Adipose tissue (tissue), 3 donors: ENCODE measurements around the gene NKX1-1. TPM values are rescaled to one million over a fixed set of nuclear protein-coding genes. Genes with fewer than 3 reads are reported as not detected.
"Not testable (repeated sequence)": the region's sequence is repeated elsewhere in the genome, so short reads cannot be mapped to it uniquely, and the experiment has no call there.

Experiments
- H3K27ac ChIP-seq: one replicate; pipeline ENCODE4 v1.5.1; 2013; ENCODE audit warnings: low read depth, low read length
- WGBS, 3 donors: extraction: QIAGEN DNeasy Blood & Tissue Kit; methylation state at CpG; one replicate each; pipeline ENCODE4 v1.1.7; 2013; 5-methylcytosine and 5-hydroxymethylcytosine counted together
- polyA plus RNA-seq, 3 donors: library from polyadenylated mRNA; stranded (reverse); fragments of 200-250 nt; gene quantifications; one replicate each; pipeline ENCODE4 v1.2.3, GENCODE V29; 2013
- donor health status: healthy with polysubstance abuse.
- donor health status: Bipolar disorder and iron deficiency.
- donor health status: healthy.

NKX1-1 gene
- polyA plus RNA-seq, 3 donors, result not detected

GRCh38 chr4:1379351-1379781 is 26.9 kb downstream of the NKX1-1 start:
- 41 to 93% (median 90%) methylated on average over 26 to 27 of the region's 27 CpGs for WGBS, 3 donors
- H3K27ac ChIP-seq, result no peak overlapping the region

GRCh38 chr4:1378559-1379231 is 27.5 kb downstream of the NKX1-1 start:
- no peak overlapping the region for H3K27ac ChIP-seq
- WGBS, 3 donors, result 90 to 91% (median 91%) methylated on average over 27 to 30 of the region's 30 CpGs

- WGBS, 3 donors, result 92 to 95% (median 94%) methylated on average over 19 of the region's 19 CpGs
- no peak overlapping the region for H3K27ac ChIP-seq
These were observed 28.5 kb downstream of the NKX1-1 start for GRCh38 chr4:1377606-1378261.

GRCh38 chr4:1376841-1377605 is 29.2 kb downstream of the NKX1-1 start:
- 86 to 93% (median 91%) methylated on average over 31 to 32 of the region's 32 CpGs for WGBS, 3 donors
- H3K27ac ChIP-seq, result no peak overlapping the region

- WGBS, 3 donors, result 89 to 95% (median 92%) methylated on average over 23 of the region's 23 CpGs
- H3K27ac ChIP-seq, result no peak overlapping the region
These were observed 29.8 kb downstream of the NKX1-1 start for GRCh38 chr4:1376391-1376840.

GRCh38 chr4:1375761-1376322 is 30.4 kb downstream of the NKX1-1 start:
- no peak overlapping the region for H3K27ac ChIP-seq
- WGBS, 3 donors, result 86 to 94% (median 87%) methylated on average over 13 to 17 of the region's 17 CpGs

GRCh38 chr4:1375051-1375721 is 31.1 kb downstream of the NKX1-1 start:
- no peak overlapping the region for H3K27ac ChIP-seq
- 96 to 98% (median 96%) methylated on average over 35 to 36 of the region's 36 CpGs for WGBS, 3 donors

GRCh38 chr4:1374706-1375045 is 31.6 kb downstream of the NKX1-1 start:
- H3K27ac ChIP-seq, result no peak overlapping the region
- WGBS, 3 donors, result 95 to 97% (median 96%) methylated on average over 14 of the region's 14 CpGs

- 95 to 97% (median 95%) methylated on average over 41 to 42 of the region's 42 CpGs for WGBS, 3 donors
- no peak overlapping the region for H3K27ac ChIP-seq
These were observed 32.1 kb downstream of the NKX1-1 start for GRCh38 chr4:1373892-1374705.

GRCh38 chr4:1372576-1372975 is 33.7 kb downstream of the NKX1-1 start:
- 80 to 92% (median 85%) methylated on average over 11 to 22 of the region's 22 CpGs for WGBS, 3 donors
- H3K27ac ChIP-seq, result not testable (repeated sequence)

- no peak overlapping the region for H3K27ac ChIP-seq
- WGBS, 3 donors, result 93 to 94% (median 93%) methylated on average over 27 to 28 of the region's 28 CpGs
These were observed 34.8 kb downstream of the NKX1-1 start for GRCh38 chr4:1371176-1372165.

GRCh38 chr4:1370321-1371124 is 35.7 kb downstream of the NKX1-1 start:
- WGBS, 3 donors, result 90 to 94% (median 92%) methylated on average over 29 of the region's 29 CpGs
- H3K27ac ChIP-seq, result no peak overlapping the region

GRCh38 chr4:1369479-1370079 is 36.7 kb downstream of the NKX1-1 start:
- no peak overlapping the region for H3K27ac ChIP-seq
- WGBS, 3 donors, result 59 to 95% (median 92%) methylated on average over 22 of the region's 22 CpGs

GRCh38 chr4:1369091-1369450 is 37.2 kb downstream of the NKX1-1 start:
- no peak overlapping the region for H3K27ac ChIP-seq
- WGBS, 3 donors, result 81 to 92% (median 87%) methylated on average over 18 of the region's 18 CpGs

GRCh38 chr4:1368421-1369090 is 37.7 kb downstream of the NKX1-1 start:
- 86 to 94% (median 90%) methylated on average over 23 to 24 of the region's 24 CpGs for WGBS, 3 donors
- no peak overlapping the region for H3K27ac ChIP-seq
